ENCODE data around the gene AFG3L2.

AFG3L2 gene

DNA sequence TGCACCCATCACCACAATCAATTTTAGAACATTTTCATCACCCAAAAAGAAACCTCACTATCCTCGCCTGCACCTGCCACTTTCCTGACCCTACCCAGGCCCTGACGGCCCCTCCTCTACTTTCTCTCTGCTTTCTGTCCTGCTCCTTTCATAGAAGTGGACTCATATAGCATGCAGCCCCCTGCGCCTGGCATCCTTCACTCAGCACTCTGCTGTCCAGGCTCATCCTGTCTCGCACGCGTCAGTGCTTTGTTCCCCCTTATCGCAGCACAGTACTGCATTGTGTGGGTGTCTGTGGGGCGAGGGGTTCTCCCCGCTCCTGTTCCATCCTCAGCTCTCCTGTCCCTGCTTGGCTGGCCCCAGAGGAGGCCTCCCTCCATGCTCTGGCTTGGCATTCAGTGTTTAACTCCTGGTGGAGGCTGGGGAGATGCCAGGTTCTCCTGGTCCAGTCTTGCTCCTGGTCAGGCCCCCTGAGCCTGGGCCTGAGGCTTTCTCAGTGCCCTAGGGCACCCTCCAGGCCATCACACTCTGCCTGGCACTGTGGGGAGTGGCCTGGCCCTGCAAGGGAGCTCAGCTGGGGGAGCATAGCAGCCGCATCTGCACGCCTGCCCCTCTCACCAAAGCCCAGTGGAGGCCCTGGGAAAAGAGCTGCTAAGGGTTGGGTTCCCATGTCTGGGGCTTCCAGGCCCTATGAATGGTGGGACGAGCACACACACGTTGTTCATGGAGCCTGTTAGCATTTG is 75.6 kb downstream of the AFG3L2 start:
- DNase-seq: no peak

GRCh38 chr18:12299862-12300261 is 77.2 kb downstream of the AFG3L2 start:
- DNase-seq: no peak

GRCh38 chr18:12296457-12296856 is 80.6 kb downstream of the AFG3L2 start:
- DNase-seq: no peak

- DNase-seq: no peak
These were observed 81.0 kb downstream of the AFG3L2 start for GRCh38 chr18:12296087-12296403.

DNA sequence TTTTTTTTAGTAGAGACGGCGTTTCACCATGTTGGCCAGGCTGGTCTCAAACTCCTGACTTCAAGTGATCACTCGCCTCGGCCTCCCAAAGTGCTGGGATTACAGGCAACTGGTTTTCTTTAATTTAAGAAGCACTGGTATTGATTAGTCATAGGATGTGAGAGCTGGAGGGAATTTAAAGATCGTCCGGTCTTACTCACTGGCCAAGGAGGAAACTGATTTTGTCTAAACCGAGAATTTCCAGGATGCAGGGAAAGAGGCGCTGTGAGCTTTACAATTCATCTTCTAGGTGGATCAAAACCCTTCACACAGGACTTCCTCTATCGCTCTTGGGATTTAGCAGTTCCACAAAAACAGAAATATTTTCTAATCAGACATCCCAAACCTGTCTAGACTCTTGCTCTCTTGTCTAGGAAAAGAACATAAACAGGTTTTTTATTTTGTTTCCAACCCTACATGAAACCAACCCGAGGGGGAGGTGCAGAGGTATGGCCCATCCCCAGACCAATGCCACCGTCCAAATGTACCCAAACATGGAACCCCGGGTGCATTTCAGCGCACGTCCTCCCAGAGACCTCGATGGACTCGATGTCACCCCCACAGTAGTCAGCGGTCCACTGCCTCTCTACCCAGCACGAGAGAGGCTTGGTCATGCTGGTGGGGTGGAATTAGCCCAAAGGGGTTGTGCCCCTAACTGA is 81.5 kb downstream of the AFG3L2 start:
- no peak for DNase-seq

- no peak for DNase-seq
These were observed 83.2 kb downstream of the AFG3L2 start for GRCh38 chr18:12293831-12294230.

GRCh38 chr18:12291690-12292089 is 85.3 kb downstream of the AFG3L2 start:
- DNase-seq: no peak

DNA sequence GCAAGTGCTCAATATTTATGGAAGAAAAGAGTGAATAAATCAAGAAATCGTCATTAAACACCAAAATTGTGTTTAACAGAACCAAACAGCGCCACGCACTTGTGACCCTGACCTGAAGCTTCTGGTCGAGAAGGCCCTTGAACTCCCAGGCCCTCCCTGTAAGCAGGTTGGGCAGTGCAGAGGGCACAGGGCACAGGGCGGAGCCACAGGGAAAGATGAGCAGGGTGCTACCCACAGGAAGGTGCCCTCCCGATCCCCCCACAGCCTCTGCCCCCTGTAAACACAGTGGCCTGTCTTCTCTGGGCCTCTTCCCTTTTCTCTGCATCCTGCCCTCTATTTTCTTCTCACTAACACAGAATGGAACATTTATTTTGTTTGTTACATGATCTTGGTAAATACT is 85.9 kb downstream of the AFG3L2 start:
- DNase-seq: no peak

GRCh38 chr18:12290086-12290485 is 86.9 kb downstream of the AFG3L2 start:
- DNase-seq: no peak

DNA sequence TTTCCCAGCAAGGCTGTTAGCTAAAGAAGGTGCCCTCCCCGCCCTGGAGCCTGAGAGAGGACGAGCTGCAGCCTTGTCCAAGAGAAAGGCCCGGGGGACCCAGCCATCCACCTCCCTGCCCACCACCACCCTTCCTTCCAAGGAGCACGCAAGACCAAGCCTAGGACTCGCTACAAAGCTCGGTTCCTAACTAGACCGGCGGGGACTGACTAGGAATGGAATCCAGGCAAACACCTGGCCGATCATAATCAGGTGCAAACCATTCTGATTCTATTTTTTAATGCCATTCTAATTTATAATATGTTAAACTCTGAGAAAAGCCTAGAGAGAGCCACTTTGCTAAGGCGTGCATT is 88.6 kb downstream of the AFG3L2 start:
- no peak for DNase-seq

DNA sequence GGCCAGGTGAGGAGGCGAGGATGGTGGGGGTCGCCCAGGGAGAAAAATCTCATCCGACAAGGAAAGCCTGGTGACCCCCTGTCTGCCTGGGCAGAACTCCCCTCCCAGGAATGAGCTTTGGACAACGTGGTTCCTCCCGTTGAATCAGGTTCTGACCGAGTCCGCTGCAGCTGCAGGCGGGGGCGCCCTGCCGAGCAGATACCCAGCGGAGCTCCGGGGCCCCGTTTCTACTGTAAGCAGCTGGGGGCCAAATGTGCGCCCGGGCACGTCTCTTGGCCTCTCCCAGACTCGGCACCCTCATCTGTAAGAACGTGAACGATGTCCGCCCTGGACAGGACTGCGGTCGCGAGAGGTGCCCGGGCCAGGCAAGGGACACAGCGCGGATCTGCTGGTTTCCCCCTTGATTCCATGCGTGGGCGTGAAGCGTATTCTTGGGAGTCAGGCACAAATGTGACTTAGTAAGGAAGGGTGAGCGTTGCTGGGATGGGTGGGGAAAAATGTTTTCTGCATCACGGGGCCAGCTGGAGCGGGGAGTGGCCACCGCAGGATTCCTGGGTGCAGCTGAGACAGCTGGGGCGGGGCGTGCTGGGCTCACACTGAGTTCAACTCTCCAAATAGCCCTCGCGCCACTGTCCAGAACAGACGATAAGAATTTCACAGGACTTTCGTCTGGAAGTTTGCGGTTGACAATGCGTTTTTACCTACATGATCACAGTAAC is 89.2 kb downstream of the AFG3L2 start:
- no peak for DNase-seq

- no peak for DNase-seq
These were observed 89.8 kb downstream of the AFG3L2 start for GRCh38 chr18:12287131-12287681.

DNA sequence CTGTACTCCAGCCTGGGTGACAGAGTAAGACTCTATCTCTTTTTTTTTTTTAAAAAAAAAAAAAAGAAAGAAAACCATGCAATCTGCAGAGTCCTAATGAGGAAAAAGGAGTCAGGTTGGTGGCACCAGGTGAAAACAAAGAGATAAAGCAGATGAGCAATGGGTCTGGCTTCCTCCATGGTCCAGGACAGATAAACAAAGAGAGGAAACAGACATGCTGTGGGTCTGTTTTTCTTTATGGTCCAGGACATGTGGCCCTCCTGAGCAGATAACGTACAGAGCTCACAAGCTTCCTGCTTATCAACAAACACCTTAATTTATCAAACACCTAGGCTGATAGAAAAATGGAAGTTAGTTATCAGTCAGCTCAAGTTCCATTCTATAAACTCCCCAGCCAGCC is 93.4 kb downstream of the AFG3L2 start:
- no peak for DNase-seq

DNA sequence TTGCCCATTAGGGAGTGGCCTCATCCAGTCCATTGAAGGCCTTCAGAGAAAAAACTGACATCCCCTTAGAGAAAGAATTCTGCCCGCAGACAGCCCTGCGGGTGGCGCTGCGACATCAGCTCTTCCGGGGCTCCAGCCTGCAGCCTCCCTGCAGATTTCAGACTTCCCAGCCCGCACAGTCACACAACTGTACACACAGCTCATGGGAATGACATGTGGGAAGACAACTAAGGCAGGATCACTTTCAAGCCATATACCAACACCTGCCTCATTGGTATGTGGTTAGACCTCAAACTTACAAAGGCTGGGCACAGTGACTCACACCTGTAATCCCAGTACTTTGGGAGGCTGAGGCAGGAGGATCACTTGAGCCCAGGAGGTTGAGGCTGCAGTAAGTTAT is 93.8 kb downstream of the AFG3L2 start:
- DNase-seq: no peak

DNA sequence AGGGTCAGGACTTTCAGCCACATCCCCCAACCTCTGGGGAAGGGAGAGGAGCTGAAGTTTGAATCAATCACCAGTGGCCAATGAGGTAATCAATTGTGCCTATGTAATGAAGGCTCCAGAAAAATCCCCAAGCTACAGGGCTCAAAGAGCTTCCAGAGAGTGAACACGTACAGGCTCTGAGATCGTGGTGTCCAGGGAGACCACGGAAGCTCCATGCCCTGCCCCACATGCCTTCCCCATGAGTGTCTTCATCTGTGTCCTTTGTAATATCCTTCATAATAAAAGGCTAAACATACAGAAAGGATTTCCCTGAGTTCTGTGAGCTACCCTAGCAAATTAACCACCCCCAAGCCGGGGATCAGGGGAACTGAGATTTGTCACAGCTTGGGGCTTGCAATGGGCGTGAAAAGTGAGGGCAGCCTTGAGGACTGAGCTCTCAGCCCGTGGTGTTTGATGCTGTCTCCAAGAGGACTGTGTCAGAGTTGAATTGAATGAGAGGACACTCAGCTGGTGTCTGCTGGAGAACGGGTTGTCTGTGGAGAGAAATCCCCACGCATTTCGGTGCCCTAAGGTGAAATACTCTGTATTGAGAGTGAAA is 94.5 kb downstream of the AFG3L2 start:
- no peak for DNase-seq

- no peak for DNase-seq
These were observed 95.2 kb downstream of the AFG3L2 start for GRCh38 chr18:12281861-12282260.

- DNase-seq: no peak
These were observed 97.1 kb downstream of the AFG3L2 start for GRCh38 chr18:12279781-12280531.

Data from activated CD4-positive, CD25-positive, alpha-beta regulatory T cell treated with anti-CD3 and anti-CD28 coated beads, Interleukin-2, amount 50 U/mL, for 72 hours (primary cell).